ENCODE measurements around the gene BRWD1.
"Not testable (repeated sequence)": the region's sequence is repeated elsewhere in the genome, so short reads cannot be mapped to it uniquely, and the experiment has no call there.

BRWD1 gene

DNA sequence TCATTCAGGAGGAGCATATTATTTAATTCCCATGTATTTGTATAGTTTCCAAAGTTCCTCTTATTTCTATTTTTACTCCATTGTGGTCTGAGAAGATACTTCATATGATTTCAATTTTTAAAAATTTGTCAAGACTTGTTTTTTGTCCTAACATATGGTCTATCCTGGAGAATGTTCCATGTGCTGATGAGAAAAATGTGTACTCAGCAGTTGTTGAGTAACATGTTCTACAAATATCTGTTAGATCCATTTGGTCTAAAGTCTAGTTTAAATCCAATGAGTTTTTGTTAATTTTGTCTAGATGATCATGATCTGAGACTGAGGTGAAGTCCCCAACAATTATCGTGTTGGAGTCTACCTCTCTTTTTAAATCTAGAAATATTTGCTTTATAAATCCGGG is 144.6 kb downstream of the BRWD1 start:
- no peak for DNase-seq

DNA sequence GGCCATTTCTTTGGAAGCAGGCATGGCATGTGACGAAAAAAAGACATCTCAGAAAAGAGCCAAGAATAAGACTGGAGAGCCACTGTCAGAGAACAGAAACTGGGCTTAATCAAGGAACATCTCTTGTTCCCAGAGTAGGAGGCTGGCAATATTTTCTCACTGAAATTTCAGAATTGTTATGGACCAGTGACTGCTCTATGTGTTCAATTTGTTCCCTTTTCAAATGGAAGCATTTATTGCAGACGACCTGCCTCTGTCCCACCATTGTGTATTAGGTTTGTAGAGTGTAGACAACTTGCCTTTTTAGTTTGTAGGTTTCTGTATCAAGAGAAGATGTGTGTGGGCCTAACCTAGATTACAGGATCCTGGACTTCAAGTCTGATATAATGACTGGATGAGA is 148.9 kb downstream of the BRWD1 start:
- DNase-seq = no peak

DNA sequence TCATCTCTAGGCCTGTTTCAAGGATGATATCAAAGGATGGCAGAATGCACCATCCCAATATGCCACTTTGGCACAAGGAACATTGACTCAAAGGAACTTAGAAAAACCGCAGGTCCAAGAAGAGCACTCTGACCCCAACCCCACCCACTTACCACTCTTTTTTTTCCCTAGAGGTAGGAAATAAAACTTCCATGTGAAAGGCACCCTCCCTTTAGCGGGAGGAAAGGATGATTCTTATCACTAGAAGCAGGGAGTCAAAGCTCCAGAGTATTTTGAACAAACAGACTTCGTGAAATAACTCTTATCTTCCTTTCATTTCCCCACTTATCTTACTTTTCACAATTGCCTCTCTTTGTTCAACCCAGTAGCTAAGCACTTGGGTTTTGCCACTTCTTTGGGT is 152.4 kb downstream of the BRWD1 start:
- no peak for DNase-seq

DNA sequence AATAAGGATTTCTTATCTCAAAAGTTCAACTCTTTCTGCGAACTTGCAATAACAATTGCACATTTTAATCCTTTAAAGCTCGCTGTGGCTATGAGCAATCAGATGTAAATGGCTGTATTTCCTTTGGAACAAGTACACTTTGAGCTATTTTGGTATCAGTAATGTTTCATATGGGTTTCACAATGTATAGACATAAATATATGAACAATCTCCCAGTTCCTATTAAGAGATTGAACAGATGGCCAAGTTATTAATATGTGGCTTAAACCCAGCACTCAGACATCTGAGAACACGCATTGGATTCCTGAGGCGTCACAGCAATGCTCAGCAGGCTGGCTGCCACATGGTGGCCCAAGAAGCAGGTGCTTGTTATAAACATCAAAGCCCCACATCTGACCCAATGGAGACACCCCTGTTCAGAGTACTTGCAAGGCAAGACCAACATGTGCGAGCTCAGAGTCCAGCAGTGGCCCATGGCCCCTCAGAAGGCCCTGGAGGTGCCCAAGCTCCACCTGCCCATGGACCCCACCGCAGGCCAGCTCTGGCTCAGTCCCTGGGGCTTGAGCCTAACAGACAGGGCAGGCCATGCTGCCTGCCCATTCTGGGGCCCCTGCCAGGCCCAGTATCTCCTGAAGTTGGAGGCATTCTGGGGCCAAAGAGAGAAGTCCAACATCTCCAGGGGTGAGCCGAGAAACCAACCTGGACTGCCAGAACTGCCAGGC is 153.9 kb downstream of the BRWD1 start:
- no peak for DNase-seq

DNA sequence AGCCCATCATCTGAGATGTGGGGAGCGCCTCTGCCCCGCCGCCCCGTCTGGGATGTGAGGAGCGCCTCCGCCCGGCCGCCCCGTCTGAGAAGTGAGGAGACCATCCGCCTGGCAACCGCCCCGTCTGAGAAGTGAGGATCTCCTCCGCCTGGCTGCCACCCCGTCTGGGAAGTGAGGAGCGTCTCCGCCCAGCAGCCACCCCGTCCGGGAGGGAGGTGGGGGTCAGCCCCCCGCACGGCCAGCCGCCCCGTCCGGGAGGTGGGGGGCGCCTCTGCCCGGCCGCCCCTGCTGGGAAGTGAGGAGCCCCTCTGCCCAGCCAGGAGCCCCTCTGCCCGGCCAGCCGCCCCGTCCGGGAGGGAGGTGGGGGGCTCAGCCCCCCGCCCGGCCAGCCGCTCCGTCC is 156.2 kb downstream of the BRWD1 start:
- DNase-seq = not testable (repeated sequence)

DNA sequence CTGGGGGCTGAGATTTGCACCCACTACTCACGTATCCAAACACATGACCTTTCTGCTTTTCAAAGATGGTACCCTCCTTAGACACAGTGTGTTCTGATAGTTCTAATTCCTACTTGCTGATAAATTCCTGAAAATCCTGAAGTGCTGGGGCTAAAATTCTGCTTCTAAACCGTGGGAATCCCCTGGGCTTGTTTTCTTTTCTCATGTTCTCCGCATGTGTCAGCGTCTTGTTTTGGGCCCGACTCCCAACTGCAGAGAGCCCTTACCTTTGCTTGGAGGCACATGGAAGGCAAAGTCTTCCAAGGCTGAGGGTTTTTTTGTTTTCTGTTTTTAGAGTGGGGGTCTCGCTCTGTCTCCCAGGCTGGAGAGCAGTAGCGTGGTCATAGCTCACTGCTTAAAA is 157.4 kb downstream of the BRWD1 start:
- peak; percentile 15 for DNase-seq

DNA sequence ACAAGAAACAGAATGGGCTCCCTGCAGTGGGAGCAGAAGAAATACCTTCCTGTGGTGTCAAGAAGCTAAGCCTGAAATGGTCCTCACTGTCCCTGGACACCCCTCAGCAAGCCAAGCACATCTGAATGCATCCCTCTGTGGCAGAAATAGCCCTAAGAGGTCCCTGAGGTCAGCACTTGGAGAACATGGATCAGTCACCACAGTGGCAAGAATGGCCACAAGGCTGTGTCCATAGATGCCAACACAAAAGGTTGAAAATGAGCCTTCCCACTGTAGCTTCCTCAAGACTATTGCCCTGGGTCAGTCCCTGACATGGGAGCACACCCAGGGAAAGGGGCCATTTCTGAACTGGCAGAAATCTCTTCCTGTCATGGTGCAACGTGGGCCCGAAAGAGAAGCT is 157.9 kb downstream of the BRWD1 start:
- no peak for DNase-seq

DNA sequence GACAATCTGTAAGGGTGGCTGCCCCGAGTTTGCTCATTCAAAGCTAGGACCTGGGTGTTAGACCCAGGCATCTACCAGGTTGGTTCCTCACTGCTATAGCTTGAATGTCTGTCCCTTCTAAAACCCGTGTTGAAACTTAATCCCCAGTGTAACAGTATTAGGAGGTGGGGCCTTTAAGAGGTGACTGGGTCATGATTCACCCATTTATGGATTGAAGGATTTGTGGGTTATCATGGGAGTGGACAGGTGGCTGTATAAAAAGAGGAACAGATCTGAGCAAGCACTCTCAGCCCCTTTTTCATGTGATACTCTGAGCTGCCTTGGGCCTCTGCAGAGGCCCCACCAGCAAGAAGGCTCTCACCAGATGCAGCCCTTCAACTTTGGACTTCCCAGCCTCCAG is 159.6 kb downstream of the BRWD1 start:
- no peak for DNase-seq

DNA sequence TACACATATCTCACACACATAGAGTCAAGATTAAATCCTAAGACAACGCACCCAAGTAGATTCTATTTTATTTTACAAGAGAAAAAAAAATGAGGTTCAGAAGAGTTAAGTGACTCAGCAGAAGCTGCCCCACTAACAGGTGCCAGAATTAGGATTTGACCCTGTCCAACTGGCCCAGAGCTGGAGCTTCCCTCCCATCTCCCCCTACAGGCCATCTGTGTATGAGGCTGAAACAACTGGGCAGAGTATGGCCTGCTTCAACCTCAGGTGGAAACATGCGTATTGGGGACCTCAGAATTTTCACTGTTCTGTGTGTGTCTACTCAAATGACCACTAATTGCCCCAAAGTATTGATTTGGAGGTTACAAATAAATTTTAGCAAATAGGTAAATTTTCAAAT is 160.1 kb downstream of the BRWD1 start:
- DNase-seq = no peak

DNA sequence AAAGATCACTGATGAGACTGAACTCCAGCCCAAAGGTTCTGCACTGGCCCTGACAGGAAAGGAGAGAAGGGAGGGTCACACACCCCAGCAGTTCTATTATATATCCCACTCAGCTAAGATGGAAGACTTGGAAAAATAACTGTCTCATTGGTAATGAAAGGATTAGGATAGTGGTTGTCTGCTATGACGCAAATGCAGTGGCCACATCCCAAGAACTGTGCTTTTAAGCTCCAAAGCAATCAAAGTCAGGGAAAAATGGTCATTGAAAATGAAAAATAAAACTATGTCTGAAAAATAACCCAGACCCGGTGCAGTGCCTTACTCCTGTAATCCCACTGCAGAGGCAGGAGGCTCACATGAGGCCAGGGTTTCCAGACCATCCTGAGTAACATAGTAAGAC is 161.2 kb downstream of the BRWD1 start:
- DNase-seq = no peak

DNA sequence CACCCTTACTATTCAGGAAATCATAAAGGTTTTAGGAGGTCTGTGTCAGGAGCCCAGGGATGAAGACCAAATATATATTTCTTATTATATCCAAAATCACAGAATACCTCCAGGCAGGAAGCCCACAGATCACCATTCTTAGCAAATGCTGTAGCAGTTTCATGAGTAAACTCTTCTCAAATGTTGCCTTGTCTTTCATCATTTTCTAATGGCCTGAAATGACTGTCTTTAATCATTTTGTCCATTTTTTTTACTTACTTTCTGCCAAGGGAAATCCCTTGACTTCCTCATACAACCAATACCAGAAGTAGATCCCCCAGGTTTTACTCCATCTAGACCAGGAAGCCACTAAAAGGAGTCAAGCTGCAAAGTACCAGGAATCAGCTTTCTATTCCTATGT is 162.6 kb downstream of the BRWD1 start:
- DNase-seq = no peak

DNA sequence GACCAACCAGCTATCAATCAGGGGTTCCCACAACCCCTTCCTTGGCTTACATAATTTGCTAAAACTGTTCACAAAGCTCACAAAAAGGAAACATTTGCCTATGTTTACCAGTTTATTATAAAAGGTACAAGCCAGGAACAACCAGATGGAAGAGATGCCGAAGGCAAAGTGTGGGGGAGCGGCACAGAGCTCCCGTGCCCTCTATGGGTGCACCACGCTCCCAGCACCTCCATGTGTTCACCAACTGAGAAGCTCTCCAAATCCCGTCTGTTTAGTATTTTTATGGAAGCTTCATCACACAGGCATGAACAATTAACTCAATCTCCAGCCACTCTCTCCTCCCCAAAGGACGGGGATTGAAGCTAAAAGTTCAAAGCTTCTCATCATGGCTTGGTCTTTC is 163.1 kb downstream of the BRWD1 start:
- no peak for DNase-seq

DNA sequence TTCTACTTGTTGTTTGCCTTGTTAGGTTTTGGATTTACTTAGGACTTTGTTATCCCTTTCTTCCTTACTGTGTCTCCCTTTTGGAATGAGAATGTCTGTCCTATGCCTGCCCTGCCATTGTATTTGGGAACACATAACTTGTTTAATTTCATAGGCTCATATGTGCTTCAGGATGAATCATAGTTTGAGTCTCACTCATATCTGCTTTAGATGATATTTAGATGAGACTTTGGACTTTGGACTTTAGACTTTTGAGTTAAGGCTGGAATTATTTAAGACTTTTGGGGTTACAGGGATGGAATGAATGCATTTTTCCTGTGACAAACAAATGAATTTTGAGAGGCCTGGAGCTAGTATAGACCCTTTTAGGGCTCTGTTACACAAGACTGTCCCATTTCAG is 163.6 kb downstream of the BRWD1 start:
- no peak for DNase-seq

DNA sequence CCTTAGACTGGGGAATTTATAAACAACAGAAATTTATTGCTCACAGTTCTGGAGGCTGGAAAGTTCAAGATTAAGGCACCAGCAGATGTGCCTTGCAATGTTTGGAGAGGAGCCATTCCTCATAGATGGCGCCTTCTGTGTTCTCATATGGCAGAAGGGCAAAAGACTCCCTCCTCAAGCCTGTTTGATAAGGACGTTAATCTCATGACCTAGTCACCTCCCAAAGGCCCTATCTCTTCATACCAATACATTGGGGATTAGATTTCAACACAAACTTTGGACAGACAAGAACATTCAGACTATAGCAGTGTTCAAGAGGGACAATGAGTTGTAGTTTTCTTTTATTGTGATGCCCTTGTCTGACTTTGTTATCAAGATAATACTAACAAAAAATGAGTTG is 164.5 kb downstream of the BRWD1 start:
- DNase-seq = no peak

DNA sequence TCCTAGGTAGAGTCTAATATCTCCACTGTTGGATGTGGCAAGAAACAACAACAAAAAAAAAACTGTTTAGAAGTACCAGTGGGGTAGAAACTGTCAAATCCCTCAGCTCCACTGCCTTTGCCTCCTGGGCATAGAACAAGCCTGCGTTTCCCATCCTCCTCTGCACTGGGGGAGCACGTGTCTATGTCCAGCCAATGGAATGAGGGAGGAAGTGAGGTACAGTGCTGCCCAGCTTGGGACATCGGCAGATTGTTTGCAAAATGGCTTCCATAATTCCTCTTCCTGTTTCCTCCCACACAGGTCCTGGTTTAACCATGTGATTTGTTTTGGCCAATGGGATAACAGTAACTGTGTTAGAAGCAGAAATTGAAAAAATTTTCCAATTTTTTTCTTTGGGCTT is 169.2 kb downstream of the BRWD1 start:
- DNase-seq = no peak

DNA sequence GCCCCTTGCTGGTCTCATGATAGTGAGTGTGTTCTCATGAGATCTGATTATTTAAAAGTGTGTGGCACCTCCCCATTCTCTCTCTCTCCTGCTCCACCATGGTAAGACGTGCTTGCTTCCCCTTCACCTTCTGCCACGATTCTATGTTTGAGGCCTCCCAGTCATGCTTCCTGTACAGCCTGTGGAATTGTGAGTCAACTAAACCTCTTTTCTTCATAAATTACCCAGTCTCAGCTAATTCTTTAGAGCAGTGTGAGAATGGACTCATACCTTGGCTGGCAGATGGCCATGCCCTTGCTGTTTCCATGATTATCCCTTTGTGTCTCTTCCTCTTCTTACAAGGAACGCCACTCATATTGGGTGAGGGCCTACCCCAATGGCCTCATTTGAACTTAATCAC is 170.5 kb downstream of the BRWD1 start:
- DNase-seq = no peak

DNA sequence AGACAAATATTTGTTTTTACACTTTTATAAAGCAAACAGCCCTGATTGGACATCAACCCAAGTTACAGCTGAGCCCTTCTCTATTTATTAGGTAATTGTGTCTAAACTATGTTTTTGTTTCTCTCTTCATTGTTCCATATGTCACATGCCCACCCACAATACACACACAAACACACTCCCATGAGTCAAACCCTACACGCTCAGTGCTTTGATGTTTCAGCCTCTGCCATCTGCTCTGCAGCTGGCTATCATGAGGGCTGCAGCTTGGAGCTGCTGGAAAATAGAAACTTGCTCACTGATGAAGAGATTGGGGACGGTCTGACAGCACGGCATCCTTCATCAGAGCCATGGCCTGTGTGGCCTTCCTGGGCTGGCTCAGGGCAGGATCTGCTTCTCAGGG is 171.9 kb downstream of the BRWD1 start:
- no peak for DNase-seq

DNA sequence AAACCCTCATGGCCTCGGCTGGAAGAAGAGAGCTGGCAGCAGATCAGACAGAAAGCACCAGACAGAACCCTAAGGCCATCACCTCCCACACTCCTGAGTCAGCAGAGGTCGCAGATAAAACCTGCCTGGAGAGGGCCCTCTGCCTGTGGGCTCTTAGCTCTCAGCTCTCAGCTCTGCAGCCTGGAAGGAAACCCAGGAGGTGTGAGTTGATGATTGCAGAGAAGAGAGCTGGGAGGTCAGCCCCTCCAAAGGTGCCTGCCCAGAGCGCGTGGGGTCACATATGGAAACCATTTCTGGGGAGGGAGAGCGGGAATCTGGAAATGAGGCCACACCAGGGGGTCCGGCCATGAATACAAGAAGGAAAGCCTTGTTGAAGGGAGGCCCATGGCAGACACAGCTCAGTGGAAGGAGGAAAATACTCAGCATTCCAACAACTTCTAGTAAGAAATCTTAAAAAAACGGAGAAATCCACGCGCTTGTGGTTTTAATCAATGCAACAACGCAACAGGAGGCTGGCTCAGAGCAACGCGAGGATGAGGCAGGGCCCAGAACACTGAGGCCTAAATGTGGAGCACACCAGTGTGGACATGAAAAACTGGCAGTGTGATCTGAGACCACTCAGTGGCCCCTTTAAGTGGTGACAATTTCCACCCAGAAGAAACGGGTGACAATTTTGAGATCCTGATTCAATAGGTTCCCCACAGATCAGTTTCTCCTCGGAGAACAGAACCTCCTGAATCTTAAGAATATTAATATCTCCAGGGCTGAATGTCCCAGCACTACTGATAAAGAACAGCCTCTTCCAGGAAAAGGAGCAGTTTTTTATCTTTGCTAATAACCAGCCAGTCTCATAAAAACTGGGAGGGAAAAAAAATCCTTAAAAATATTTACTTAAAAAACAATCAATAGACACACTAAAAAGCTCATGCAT is 175.9 kb downstream of the BRWD1 start:
- no peak for DNase-seq

DNA sequence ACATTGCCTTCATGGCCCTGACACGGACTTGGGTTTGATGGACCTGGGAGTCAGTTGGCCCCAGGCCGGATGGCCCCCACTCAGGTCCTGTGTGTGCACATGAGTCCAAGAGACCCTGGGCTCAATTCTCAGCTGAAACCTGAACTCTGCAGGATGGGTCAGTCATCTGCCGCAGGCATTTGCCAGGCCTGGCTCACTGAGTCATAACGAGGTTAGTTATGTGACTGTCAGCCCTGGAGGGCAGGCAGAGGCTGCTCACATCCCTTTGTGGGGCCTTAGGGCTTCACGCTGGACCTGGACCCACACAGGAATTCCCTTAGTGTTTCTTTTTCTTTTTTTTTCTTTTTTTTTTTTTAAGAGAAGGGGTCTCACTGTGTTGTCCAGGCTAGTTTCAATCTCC is 176.7 kb downstream of the BRWD1 start:
- DNase-seq = peak; percentile 49

DNA sequence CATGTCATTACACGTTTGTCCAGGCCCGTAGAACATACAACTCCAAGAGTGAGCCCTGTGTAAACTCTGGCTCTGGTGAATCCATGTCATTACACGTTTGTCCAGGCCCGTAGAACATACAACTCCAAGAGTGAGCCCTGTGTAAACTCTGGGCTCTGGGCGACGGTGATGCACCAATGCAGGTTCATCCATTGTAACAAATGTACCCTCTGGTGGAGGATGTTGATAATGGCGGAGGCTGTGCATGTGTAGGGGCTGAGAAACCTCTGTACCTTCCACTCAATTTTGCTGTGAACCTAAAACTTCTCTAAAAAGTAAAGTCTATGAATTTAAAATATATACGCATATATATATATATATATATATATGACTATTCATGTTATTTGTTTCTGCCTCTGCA is 177.3 kb downstream of the BRWD1 start:
- DNase-seq = not testable (repeated sequence)

DNA sequence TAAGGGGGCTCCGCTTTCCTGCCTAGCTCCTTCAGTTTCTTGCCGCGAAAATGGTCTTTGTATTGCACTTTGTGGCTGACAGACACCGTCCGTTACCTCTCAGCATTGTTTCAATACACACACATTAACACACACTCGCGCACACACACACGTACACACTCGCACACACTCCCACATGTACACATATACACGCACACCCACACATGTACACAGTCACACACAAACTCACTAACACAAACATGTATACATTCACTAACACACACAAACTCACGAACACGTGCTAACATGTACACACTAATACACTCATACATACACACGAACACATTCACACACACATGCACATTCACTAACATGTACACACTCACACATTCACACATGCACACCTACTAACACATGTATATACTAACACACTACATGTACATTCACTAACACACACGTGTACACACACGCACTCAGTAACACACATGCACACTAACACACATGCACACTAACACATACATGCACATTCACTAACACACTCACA is 179.1 kb downstream of the BRWD1 start:
- no peak for DNase-seq

Data from T1000 (cell line).